Right ventricle myocardium inferior (tissue), 1 donor: ENCODE data around the gene RHOJ. TPM values are rescaled to one million over a fixed set of nuclear protein-coding genes. Genes with fewer than 3 reads are reported as not detected.

Experiments
- ATAC-seq: fragments of 200-7000 bp; cut with Tn5 transposase; one replicate; pipeline ENCODE4 v1.9.1; 2020; ENCODE audit warnings: mild to moderate bottlenecking, moderate library complexity
- DNase-seq: peaks from one replicate; pipeline ENCODE4 v3.0.0; 2021; ENCODE audit errors: missing footprints
- intact Hi-C: fragments of 100-400 bp; cut with DNase I; formaldehyde crosslinking; loops from one replicate; pipeline ENCODE4 v1.11.0; 2022
- total RNA-seq: library from RNA; stranded (reverse); fragmentation: NEBNext Ultra II Directional; extraction: Animal tissue kit (Norgen Biotek cat#: 25700); gene quantifications from one replicate; pipeline ENCODE4 v1.2.1, GENCODE V29; 2021
- donor health status: DM: no; HTN: yes; CAD: no; lungs with severe emphysema.

The RHOJ gene
- total RNA-seq, 1 donor from 2014 or later: 18.3 TPM

- no peak for ATAC-seq
- intact Hi-C loops: no loop called here
- DNase-seq: no peak
Measured at GRCh38 chr14:63203015-63203414, 1.2 kb upstream of the RHOJ start.

GRCh38 chr14:63203618-63204406 is 431 bp upstream of the RHOJ start:
- intact Hi-C loops: loop anchor here (2.0 kb wide), 1 partner anchor 25 kb away; no protein-coding TSS in a partner anchor
- DNase-seq (peak; percentile 87), ATAC-seq (peak; percentile 96)

DNA sequence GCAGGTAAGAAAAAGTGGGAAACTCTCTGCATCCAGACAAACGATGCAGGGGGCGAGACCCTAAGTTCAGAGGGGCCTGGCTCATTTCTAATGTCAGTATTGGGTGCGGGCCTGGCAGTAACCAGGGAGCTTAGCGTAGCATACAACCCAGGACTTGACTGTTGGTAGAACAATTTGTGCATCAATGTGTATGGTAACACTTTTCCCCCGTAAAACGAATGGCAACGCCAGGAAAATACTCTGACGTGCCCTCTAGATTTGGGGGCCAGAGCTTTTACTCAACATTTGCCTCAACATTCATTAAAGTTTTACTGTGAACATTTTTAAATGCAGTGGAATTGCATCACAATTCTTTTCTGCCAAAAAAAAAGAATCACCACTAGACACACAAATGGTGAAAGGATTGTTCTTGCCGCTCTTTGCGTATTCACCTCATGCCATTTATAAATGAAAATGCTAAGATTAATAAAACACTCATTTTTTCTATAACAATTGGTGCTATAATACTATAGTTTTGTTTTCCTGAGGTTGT is 867 bp downstream of the RHOJ start:
- no peak for DNase-seq
- intact Hi-C loops: loop anchor here (2.0 kb wide), 1 partner anchor 24 kb away; no protein-coding TSS in a partner anchor
- no peak for ATAC-seq

DNA sequence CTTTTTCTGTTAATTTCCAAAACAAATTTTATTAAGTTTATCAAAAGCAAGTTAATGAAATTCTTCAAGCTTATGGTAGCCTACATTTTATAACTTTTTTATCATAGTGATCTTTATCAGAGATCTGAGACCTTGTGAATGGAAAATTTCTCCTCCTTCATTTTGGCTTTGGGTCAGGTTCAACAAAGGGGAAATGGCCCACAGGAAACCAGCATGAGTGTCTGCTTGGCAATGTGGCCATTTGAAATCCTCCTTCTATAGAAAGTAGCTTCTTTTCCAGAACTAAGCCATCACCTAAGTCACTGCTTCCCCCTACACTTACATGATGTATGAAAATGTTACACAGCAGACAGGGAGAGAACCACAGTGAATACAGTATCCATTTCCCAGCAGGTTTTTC is 1.6 kb downstream of the RHOJ start:
- intact Hi-C loops: loop anchor here (2.0 kb wide), 1 partner anchor 23 kb away; no protein-coding TSS in a partner anchor
- ATAC-seq: no peak
- DNase-seq: no peak

GRCh38 chr14:63209160-63209559 is 4.9 kb downstream of the RHOJ start:
- ATAC-seq: no peak
- intact Hi-C loops: no loop called here

GRCh38 chr14:63210812-63211211 is 6.6 kb downstream of the RHOJ start:
- ATAC-seq (no peak), DNase-seq (no peak)
- intact Hi-C loops: no loop called here

More at GRCh38 chr14:63209160-63209559, 4.9 kb downstream of the RHOJ start:
- DNase-seq: no peak

DNA sequence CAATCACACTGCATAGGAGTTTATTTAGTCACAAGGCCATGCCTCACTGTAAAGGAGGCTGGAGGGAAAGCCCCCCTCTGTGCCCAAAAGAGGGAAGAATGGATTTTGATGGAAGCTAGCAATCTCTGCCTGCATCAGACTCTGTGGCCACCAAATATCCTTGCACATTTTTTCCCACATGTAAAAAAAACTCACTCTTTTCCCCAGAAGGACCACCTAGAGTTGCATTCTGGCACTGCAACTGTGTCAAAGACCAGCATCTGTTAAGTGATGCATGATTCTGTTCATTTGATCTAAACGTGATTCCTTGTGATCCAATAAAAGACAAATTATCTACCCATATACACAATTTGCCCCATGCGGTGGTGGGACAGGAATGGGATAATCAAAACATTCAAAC is 8.0 kb downstream of the RHOJ start:
- intact Hi-C loops: no loop called here
- ATAC-seq (no peak), DNase-seq (no peak)

- intact Hi-C loops: no loop called here
- no peak for ATAC-seq
- DNase-seq: no peak
Measured at GRCh38 chr14:63212776-63213500, 8.7 kb downstream of the RHOJ start.

GRCh38 chr14:63214417-63215196 is 10.4 kb downstream of the RHOJ start:
- intact Hi-C loops: no loop called here
- peak; percentile 59 for ATAC-seq

DNA sequence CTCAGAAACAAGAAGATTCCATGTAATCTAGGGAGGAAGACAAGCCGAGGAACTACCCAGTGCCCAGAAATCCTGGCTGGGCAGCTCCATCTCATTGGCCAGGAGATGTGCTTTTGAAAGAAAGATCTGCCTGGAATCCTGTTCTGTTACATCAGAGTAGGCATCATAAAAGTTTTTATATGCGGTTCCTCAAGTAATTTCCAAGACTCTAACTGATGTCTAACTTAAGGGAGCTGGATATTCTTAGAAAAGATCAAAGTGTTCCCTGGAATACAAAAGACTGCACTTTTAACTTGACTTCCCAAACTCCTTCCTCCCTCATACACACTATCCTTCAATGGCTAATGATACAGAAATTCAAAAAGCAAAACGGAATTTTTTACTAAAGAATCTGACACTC is 16.3 kb downstream of the RHOJ start:
- intact Hi-C loops: no loop called here
- DNase-seq (no peak), ATAC-seq (no peak)

More at GRCh38 chr14:63214417-63215196, 10.4 kb downstream of the RHOJ start:
- no peak for DNase-seq

GRCh38 chr14:63223596-63223995 is 19.4 kb downstream of the RHOJ start:
- intact Hi-C loops: no loop called here
- ATAC-seq (no peak), DNase-seq (no peak)

DNA sequence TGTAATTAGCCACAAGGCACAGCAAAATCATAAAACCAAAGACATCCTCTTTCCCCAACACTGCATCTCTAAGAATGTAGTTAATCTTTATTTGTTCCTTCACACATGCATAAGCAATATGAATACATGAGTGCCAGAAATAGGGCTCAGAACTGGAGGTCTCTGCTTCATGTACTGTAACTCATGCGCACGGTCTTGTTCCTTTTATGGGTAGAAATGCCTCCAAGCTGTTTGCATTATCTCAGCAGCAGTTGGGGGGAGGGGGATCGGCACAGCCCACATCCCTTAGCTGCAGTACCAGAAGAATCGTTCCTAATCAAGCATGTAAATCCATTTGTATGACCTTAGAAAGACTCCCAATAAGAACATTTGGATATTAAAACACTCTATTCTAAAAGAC is 20.0 kb downstream of the RHOJ start:
- intact Hi-C loops: no loop called here
- DNase-seq (no peak), ATAC-seq (no peak)

GRCh38 chr14:63228217-63228616 is 24.0 kb downstream of the RHOJ start:
- DNase-seq: no peak

GRCh38 chr14:63229330-63230059 is 25.3 kb downstream of the RHOJ start:
- ATAC-seq: peak; percentile 34
- no peak for DNase-seq
- intact Hi-C loops: loop anchor here (2.0 kb wide), 1 partner anchor 25 kb away; the partner anchor contains the start of gene RHOJ

More at GRCh38 chr14:63228217-63228616, 24.0 kb downstream of the RHOJ start:
- intact Hi-C loops: loop anchor here (2.0 kb wide), 1 partner anchor 23 kb away; the partner anchor contains the start of gene RHOJ
- no peak for ATAC-seq

GRCh38 chr14:63231766-63232165 is 27.5 kb downstream of the RHOJ start:
- intact Hi-C loops: no loop called here
- DNase-seq (no peak), ATAC-seq (no peak)

- DNase-seq: no peak
- no peak for ATAC-seq
- intact Hi-C loops: no loop called here
Measured at GRCh38 chr14:63237791-63238190, 33.5 kb downstream of the RHOJ start.

DNA sequence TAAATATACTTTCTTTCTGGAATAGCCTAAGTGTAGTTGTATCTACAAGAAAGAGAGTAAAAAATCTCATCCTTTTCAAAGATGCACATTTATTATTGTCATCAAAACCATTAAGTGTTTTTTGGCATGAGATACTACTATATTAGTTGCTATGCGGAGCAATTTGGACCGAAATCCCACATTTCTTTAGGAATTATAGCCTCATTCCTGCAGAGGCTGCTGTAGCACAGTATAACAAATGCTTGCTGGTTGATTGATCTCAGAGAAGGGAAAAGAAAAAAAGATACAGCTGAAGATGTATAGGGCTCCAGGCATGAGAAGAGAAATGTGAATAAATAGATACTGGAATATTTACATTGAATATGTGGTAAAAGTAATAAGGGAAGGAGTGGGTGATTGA is 36.0 kb downstream of the RHOJ start:
- DNase-seq (no peak), ATAC-seq (no peak)
- intact Hi-C loops: no loop called here

DNA sequence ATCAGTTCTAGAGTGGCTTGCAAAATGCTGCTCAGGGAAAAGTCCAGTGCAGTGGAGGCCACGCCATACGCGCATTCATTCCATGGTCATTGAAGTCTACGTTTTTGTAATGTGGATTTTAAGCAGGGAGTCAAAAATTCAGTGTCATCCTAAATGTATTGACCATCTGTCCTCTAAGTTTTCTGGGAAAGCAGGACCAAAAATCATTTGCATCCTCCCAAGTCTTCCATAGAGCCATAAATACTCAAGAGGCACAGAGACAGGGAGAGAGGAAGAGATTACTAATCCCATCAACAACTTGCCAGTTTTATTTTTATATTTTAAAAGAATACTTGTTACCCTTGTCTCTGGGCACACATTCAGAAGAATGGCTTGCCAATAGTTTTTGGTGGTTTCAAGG is 36.9 kb downstream of the RHOJ start:
- intact Hi-C loops: no loop called here
- DNase-seq (no peak), ATAC-seq (no peak)
